ENCODE results near the gene TAF9B.
"Not testable (repeated sequence)": the region's sequence is repeated elsewhere in the genome, so short reads cannot be mapped to it uniquely, and the experiment has no call there.

DNA sequence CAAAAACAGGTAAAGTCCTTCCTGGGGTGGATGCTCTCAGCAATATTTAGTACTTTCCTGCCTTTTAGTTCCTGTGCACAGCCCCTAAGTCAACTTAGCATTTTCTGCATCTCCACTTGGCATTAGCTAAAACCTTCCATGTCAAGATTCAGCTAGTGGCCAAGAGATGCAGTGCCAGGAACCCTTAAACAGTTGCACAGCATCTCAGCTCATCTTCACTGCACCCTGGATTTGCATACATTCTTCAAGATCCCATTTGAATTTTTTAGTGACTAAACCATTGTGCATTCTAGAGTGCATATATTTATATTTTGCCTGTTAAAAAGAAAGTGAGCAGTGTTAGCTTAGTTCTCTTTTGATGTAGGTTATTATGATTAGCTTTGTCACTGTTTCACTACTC is 13.7 kb downstream of the TAF9B start:
- not testable (repeated sequence) for TF ChIP-seq ZNF281 (CRISPR knock-in tag; IDR thresholded peaks at IDR 0.05); CREM (CRISPR knock-in tag; IDR thresholded peaks at IDR 0.05); IRF1 (CRISPR knock-in tag; IDR thresholded peaks at IDR 0.05); ATF3 (CRISPR knock-in tag; conservative IDR thresholded peaks at IDR 0.05); MLX (CRISPR knock-in tag; IDR thresholded peaks at IDR 0.05); JUN (CRISPR knock-in tag; IDR thresholded peaks at IDR 0.05); ZNF138 (CRISPR knock-in tag; conservative IDR thresholded peaks at IDR 0.05); ETV6 (CRISPR knock-in tag; IDR thresholded peaks at IDR 0.05); ESRRA (CRISPR knock-in tag; IDR thresholded peaks at IDR 0.05; ENCODE audit: borderline replicate concordance)
- TF ChIP-seq, protein P1, sequence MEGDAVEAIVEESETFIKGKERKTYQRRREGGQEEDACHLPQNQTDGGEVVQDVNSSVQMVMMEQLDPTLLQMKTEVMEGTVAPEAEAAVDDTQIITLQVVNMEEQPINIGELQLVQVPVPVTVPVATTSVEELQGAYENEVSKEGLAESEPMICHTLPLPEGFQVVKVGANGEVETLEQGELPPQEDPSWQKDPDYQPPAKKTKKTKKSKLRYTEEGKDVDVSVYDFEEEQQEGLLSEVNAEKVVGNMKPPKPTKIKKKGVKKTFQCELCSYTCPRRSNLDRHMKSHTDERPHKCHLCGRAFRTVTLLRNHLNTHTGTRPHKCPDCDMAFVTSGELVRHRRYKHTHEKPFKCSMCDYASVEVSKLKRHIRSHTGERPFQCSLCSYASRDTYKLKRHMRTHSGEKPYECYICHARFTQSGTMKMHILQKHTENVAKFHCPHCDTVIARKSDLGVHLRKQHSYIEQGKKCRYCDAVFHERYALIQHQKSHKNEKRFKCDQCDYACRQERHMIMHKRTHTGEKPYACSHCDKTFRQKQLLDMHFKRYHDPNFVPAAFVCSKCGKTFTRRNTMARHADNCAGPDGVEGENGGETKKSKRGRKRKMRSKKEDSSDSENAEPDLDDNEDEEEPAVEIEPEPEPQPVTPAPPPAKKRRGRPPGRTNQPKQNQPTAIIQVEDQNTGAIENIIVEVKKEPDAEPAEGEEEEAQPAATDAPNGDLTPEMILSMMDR (IDR thresholded peaks at IDR 0.05) = not testable (repeated sequence)
- TF ChIP-seq, protein P2, sequence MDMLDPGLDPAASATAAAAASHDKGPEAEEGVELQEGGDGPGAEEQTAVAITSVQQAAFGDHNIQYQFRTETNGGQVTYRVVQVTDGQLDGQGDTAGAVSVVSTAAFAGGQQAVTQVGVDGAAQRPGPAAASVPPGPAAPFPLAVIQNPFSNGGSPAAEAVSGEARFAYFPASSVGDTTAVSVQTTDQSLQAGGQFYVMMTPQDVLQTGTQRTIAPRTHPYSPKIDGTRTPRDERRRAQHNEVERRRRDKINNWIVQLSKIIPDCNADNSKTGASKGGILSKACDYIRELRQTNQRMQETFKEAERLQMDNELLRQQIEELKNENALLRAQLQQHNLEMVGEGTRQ (CRISPR knock-in tag; IDR thresholded peaks at IDR 0.05) = not testable (repeated sequence)

Data from WTC11 (cell line).